SU-DHL-6 (cell line): ENCODE data around the gene KLHL20.
A peak's percentile ranks its signal among the peaks of the same experiment; 100 is the strongest.
"Not testable (repeated sequence)": the region's sequence is repeated elsewhere in the genome, so short reads cannot be mapped to it uniquely, and the experiment has no call there.

Source experiments
- H2AFZ ChIP-seq: fragments of 200-600 bp; sonication (generic); 2 replicates; pipeline ENCODE4 v1.6.1; 2014; ENCODE audit warnings: low read depth, mild to moderate bottlenecking, moderate library complexity, mixed read lengths, antibody characterized with exemption, low read length; ENCODE audit not compliant: severe bottlenecking
- H3F3A ChIP-seq: fragments of 200-600 bp; shearing (Covaris generic); 2 replicates; pipeline ENCODE4 v1.6.0; 2016; ENCODE audit warnings: antibody characterized with exemption, mild to moderate bottlenecking; ENCODE audit not compliant: insufficient read depth
- H3K27ac ChIP-seq: fragments of 200-600 bp; sonication (generic); 2 replicates; pipeline ENCODE4 v1.5.1; 2016; ENCODE audit warnings: low read depth, mild to moderate bottlenecking, low read length, moderate library complexity, mixed read lengths
- H3K27me3 ChIP-seq: fragments of 200-600 bp; sonication (generic), shearing (Covaris generic); 2 replicates; pipeline ENCODE4 v1.6.0; 2014; ENCODE audit warnings: mild to moderate bottlenecking, low read length
- H3K36me3 ChIP-seq: fragments of 200-600 bp; sonication (generic); 2 replicates; pipeline ENCODE4 v1.6.1; 2014; ENCODE audit warnings: mild to moderate bottlenecking, low read length, mixed read lengths
- H3K4me2 ChIP-seq: fragments of 300-600, 200-600 bp; shearing (Covaris generic), sonication (generic); 2 replicates; pipeline ENCODE4 v1.6.0; 2014; ENCODE audit warnings: low read length, low read depth, mild to moderate bottlenecking; ENCODE audit not compliant: poor library complexity, severe bottlenecking
- H3K4me3 ChIP-seq: fragments of 200-600 bp; sonication (generic); 2 replicates; pipeline ENCODE4 v1.5.1; 2014; ENCODE audit warnings: antibody characterized with exemption, low read length, mild to moderate bottlenecking, mixed read lengths; ENCODE audit not compliant: insufficient read depth, poor library complexity, severe bottlenecking
- H3K79me2 ChIP-seq: fragments of 200-600 bp; sonication (generic); 2 replicates; pipeline ENCODE4 v1.6.1; 2014; ENCODE audit warnings: mild to moderate bottlenecking, low read length, moderate library complexity; ENCODE audit not compliant: insufficient read depth
- H3K9ac ChIP-seq: fragments of 200-600 bp; sonication (generic); 2 replicates; pipeline ENCODE4 v1.7.0; 2014; ENCODE audit warnings: mild to moderate bottlenecking, low read length
- H3K9me2 ChIP-seq: fragments of 200-600 bp; sonication (generic); replicated peaks from 2 replicates; pipeline ENCODE4 v1.6.1; 2014; ENCODE audit warnings: low read length; ENCODE audit not compliant: insufficient read depth
- H3K9me3 ChIP-seq: fragments of 200-600 bp; sonication (generic); 2 replicates; pipeline ENCODE4 v1.6.1; 2014; ENCODE audit warnings: low read length, mixed read lengths; ENCODE audit not compliant: insufficient read depth
- H4K20me1 ChIP-seq: fragments of 200-600 bp; sonication (generic); 2 replicates; pipeline ENCODE4 v1.6.1; 2014; ENCODE audit warnings: low read depth, mild to moderate bottlenecking, antibody characterized with exemption, low read length, moderate library complexity, mixed read lengths
- EZH2phosphoT487 ChIP-seq: fragments of 200-600 bp; sonication (generic), shearing (Covaris generic); conservative IDR thresholded peaks from 2 replicates; pipeline ENCODE4 v1.6.1; 2018; ENCODE audit warnings: mild to moderate bottlenecking, antibody characterized with exemption, low read length, moderate library complexity, mixed read lengths
- TF ChIP-seq, protein P1 (sequence below): fragments of 200-600 bp; sonication (generic); IDR thresholded peaks from one replicate; pipeline ENCODE4 v1.5.1; 2017; ENCODE audit warnings: antibody characterized with exemption, mild to moderate bottlenecking, low read length, moderate library complexity; ENCODE audit not compliant: insufficient read depth, poor library complexity, severe bottlenecking

The KLHL20 gene, protein sequence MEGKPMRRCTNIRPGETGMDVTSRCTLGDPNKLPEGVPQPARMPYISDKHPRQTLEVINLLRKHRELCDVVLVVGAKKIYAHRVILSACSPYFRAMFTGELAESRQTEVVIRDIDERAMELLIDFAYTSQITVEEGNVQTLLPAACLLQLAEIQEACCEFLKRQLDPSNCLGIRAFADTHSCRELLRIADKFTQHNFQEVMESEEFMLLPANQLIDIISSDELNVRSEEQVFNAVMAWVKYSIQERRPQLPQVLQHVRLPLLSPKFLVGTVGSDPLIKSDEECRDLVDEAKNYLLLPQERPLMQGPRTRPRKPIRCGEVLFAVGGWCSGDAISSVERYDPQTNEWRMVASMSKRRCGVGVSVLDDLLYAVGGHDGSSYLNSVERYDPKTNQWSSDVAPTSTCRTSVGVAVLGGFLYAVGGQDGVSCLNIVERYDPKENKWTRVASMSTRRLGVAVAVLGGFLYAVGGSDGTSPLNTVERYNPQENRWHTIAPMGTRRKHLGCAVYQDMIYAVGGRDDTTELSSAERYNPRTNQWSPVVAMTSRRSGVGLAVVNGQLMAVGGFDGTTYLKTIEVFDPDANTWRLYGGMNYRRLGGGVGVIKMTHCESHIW

GRCh38 chr1:173714759-173715537 is at the start of gene KLHL20:
Gene KLHL20 (plus strand): TSS chr1:173714981. CDS start chr1:173716044, 1,063 bp downstream.
- Histone ChIP-seq H3K9ac (peak within 1 kb of the TSS; percentile 73), H2AFZ (peak within 1 kb of the TSS; percentile 89), H3K36me3 (peaks cover 4% of the 10 kb centered on the region; the same call in 1 of the 2 replicates), H3K27ac (peak within 1 kb of the TSS; percentile 60), H3K4me2 (peak within 1 kb of the TSS; percentile 93), H3K9me3 (no peaks in the 10 kb centered on the region), H4K20me1 (no peaks in the 10 kb centered on the region), H3K79me2 (peaks cover 38% of the 10 kb centered on the region), H3K9me2 (no peaks in the 10 kb centered on the region), H3F3A (no peaks in the 10 kb centered on the region), H3K4me3 (peak within 1 kb of the TSS; percentile 69), H3K27me3 (no peaks in the 10 kb centered on the region)
- no peak for TF ChIP-seq EZH2phosphoT487
- TF ChIP-seq, protein P1, sequence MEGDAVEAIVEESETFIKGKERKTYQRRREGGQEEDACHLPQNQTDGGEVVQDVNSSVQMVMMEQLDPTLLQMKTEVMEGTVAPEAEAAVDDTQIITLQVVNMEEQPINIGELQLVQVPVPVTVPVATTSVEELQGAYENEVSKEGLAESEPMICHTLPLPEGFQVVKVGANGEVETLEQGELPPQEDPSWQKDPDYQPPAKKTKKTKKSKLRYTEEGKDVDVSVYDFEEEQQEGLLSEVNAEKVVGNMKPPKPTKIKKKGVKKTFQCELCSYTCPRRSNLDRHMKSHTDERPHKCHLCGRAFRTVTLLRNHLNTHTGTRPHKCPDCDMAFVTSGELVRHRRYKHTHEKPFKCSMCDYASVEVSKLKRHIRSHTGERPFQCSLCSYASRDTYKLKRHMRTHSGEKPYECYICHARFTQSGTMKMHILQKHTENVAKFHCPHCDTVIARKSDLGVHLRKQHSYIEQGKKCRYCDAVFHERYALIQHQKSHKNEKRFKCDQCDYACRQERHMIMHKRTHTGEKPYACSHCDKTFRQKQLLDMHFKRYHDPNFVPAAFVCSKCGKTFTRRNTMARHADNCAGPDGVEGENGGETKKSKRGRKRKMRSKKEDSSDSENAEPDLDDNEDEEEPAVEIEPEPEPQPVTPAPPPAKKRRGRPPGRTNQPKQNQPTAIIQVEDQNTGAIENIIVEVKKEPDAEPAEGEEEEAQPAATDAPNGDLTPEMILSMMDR = no peak

GRCh38 chr1:173666646-173667045 is 48.1 kb upstream of the KLHL20 start:
- Histone ChIP-seq H2AFZ (no peak overlapping the region), H3K36me3 (no peaks in the 10 kb centered on the region), H3K27ac (no peak overlapping the region), H3K27me3 (no peaks in the 10 kb centered on the region), H3K9me3 (no peaks in the 10 kb centered on the region), H3K4me2 (no peak overlapping the region), H3K4me3 (no peak overlapping the region), H3K9ac (no peak overlapping the region), H4K20me1 (no peaks in the 10 kb centered on the region), H3K79me2 (no peaks in the 10 kb centered on the region), H3F3A (no peaks in the 10 kb centered on the region), H3K9me2 (no peaks in the 10 kb centered on the region)
- TF ChIP-seq, protein P1 = no peak
- no peak for TF ChIP-seq EZH2phosphoT487

- Histone ChIP-seq H3K4me3 (no peak within 1 kb of the TSS), H3K79me2 (no peaks in the 10 kb centered on the region), H3K4me2 (peak within 1 kb of the TSS; percentile 25), H3K27ac (no peak within 1 kb of the TSS), H3F3A (no peaks in the 10 kb centered on the region), H2AFZ (no peak within 1 kb of the TSS), H3K27me3 (no peaks in the 10 kb centered on the region), H3K9me2 (no peaks in the 10 kb centered on the region), H3K9ac (no peak within 1 kb of the TSS), H3K9me3 (no peaks in the 10 kb centered on the region), H3K36me3 (no peaks in the 10 kb centered on the region), H4K20me1 (no peaks in the 10 kb centered on the region)
- no peak for TF ChIP-seq EZH2phosphoT487
- TF ChIP-seq, protein P1 = no peak
Measured at GRCh38 chr1:173669491-173669941, 45.3 kb upstream of the KLHL20 start, which contains the start of gene ANKRD45. Gene ANKRD45 (minus strand): TSS chr1:173669851. CDS start chr1:173659418, 10,433 bp downstream.

- not testable (repeated sequence) for H3K9me3 ChIP-seq, H3K9me2 ChIP-seq, H2AFZ ChIP-seq, H3F3A ChIP-seq, H3K36me3 ChIP-seq, H3K27ac ChIP-seq, H3K79me2 ChIP-seq, H3K4me3 ChIP-seq, H4K20me1 ChIP-seq, H3K27me3 ChIP-seq, H3K9ac ChIP-seq, H3K4me2 ChIP-seq
Measured at GRCh38 chr1:173674496-173674895, 40.3 kb upstream of the KLHL20 start.

DNA sequence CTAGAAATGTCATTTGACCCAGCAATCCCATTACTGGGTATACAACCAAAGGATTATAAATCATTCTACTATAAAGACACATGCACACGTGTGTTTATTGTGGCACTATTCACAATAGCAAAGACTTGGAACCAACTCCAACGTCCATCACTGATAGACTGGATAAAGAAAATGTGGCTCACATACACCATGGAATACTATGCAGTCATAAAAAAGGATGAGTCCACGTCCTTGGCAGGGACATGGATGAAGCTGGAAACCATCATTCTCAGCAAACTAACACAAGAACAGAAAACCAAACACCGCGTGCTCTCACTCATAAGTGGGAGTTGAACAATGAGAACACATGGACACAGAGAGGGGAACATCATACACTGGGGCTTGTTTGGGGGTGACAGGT is 34.6 kb upstream of the KLHL20 start:
- H3K9ac ChIP-seq, H3K27me3 ChIP-seq, H3K4me3 ChIP-seq, H3K4me2 ChIP-seq, H4K20me1 ChIP-seq, H3K27ac ChIP-seq, H3K9me3 ChIP-seq, H3K9me2 ChIP-seq, H2AFZ ChIP-seq, H3F3A ChIP-seq, H3K36me3 ChIP-seq, H3K79me2 ChIP-seq: not testable (repeated sequence)
